Muscle of leg (tissue), 11 donors: ENCODE results near the gene COG3. TPM values are rescaled to one million over a fixed set of nuclear protein-coding genes. Genes with fewer than 3 reads are reported as not detected.
A peak's percentile ranks its signal among the peaks of the same experiment; 100 is the strongest.

Experiments
- DNase-seq: peaks from one replicate; pipeline ENCODE4 v3.0.0; 2013
- H3K27ac ChIP-seq: one replicate; pipeline ENCODE4 v1.5.1; 2013; ENCODE audit warnings: mild to moderate bottlenecking, low read length, control low read depth
- H3K27me3 ChIP-seq: one replicate; pipeline ENCODE4 v1.6.1; 2013; ENCODE audit warnings: low read length; ENCODE audit not compliant: control insufficient read depth, insufficient read depth
- H3K36me3 ChIP-seq: one replicate; pipeline ENCODE4 v1.6.1; 2013; ENCODE audit warnings: low read length; ENCODE audit not compliant: control insufficient read depth, insufficient read depth
- H3K4me1 ChIP-seq: one replicate; pipeline ENCODE4 v1.6.1; 2013; ENCODE audit warnings: low read length; ENCODE audit not compliant: control insufficient read depth, insufficient read depth
- H3K4me3 ChIP-seq: one replicate; pipeline ENCODE4 v1.5.1; 2013; ENCODE audit warnings: low read length, control low read depth
- H3K9me3 ChIP-seq: replicated peaks from 2 replicates; pipeline ENCODE4 v1.6.1; 2013; ENCODE audit warnings: low read depth, low read length; ENCODE audit not compliant: control insufficient read depth
- WGBS: methylation state at CpG from one replicate; pipeline ENCODE4 v1.1.5; 2013; ENCODE audit warnings: missing lambda C conversion rate; ENCODE audit not compliant: insufficient coverage; 5-methylcytosine and 5-hydroxymethylcytosine counted together
- polyA plus RNA-seq, 8 donors: library from polyadenylated mRNA; unstranded; fragments of 120-200 nt; gene quantifications; one replicate each; pipeline versions ENCODE4 v1.2.1 to v1.2.3, GENCODE V29; 2013; ENCODE audit warnings: inconsistent platforms in 1 of 8, low replicate concordance in 1 of 8; ENCODE audit not compliant: insufficient read length in 8 of 8, insufficient read depth in 1 of 8
- total RNA-seq: library from RNA; stranded (reverse); fragments of 120-200 nt; gene quantifications from one replicate; pipeline ENCODE4 v1.2.4, GENCODE V29; 2013

Gene COG3
- total and polyA plus RNA-seq, 9 donors: 17.6 to 27.4 (median 20.4) TPM

- Histone ChIP-seq H3K36me3 (peaks cover 22% of the 10 kb centered on the region), H3K4me1 (no peaks in the 10 kb centered on the region), H3K4me3 (no peak overlapping the region), H3K27me3 (no peaks in the 10 kb centered on the region), H3K9me3 (no peaks in the 10 kb centered on the region), H3K27ac (no peak overlapping the region)
- no CpG with 5 or more reads among the region's 4 CpGs for WGBS
- no peak for DNase-seq
Measured at GRCh38 chr13:45519493-45519892, 54.8 kb downstream of the COG3 start.

- no peaks in the 10 kb centered on the region for H3K9me3 ChIP-seq
- H3K4me1 ChIP-seq: no peaks in the 10 kb centered on the region
- WGBS: 100% methylated on average over 1 of the region's 4 CpGs
- no peak overlapping the region for H3K4me3 ChIP-seq
- H3K27me3 ChIP-seq: no peaks in the 10 kb centered on the region
- peaks cover 23% of the 10 kb centered on the region for H3K36me3 ChIP-seq
- H3K27ac ChIP-seq: no peak overlapping the region
- peak; percentile 54 for DNase-seq
Measured at GRCh38 chr13:45521297-45521696, 56.6 kb downstream of the COG3 start.

GRCh38 chr13:45522571-45522970 lies 57.8 kb downstream of the COG3 start:
- 65% methylated on average over 1 of the region's 2 CpGs for WGBS
- Histone ChIP-seq H3K27ac (no peak overlapping the region), H3K4me3 (no peak overlapping the region), H3K36me3 (peaks cover 20% of the 10 kb centered on the region), H3K4me1 (no peaks in the 10 kb centered on the region), H3K9me3 (no peaks in the 10 kb centered on the region), H3K27me3 (no peaks in the 10 kb centered on the region)
- DNase-seq: no peak

GRCh38 chr13:45527699-45528462 lies 63.1 kb downstream of the COG3 start:
- H3K27ac ChIP-seq: no peak overlapping the region
- 86% methylated on average over 1 of the region's 6 CpGs for WGBS

GRCh38 chr13:45529758-45530157 lies 65.0 kb downstream of the COG3 start:
- H3K36me3 ChIP-seq: peaks cover 35% of the 10 kb centered on the region
- H3K4me1 ChIP-seq: no peaks in the 10 kb centered on the region
- no CpG with 5 or more reads among the region's 3 CpGs for WGBS
- DNase-seq: no peak
- H3K4me3 ChIP-seq: no peak overlapping the region
- no peak overlapping the region for H3K27ac ChIP-seq
- H3K27me3 ChIP-seq: no peaks in the 10 kb centered on the region
- no peaks in the 10 kb centered on the region for H3K9me3 ChIP-seq

More at GRCh38 chr13:45527699-45528462, 63.1 kb downstream of the COG3 start:
- no peaks in the 10 kb centered on the region for H3K4me1 ChIP-seq
- DNase-seq: no peak
- H3K36me3 ChIP-seq: peaks cover 23% of the 10 kb centered on the region
- no peak overlapping the region for H3K4me3 ChIP-seq
- no peaks in the 10 kb centered on the region for H3K27me3 ChIP-seq
- no peaks in the 10 kb centered on the region for H3K9me3 ChIP-seq

- Histone ChIP-seq H3K27ac (no peak overlapping the region), H3K36me3 (peaks cover 36% of the 10 kb centered on the region), H3K4me1 (peaks cover 4% of the 10 kb centered on the region), H3K27me3 (no peaks in the 10 kb centered on the region), H3K9me3 (no peaks in the 10 kb centered on the region), H3K4me3 (no peak overlapping the region)
- 90% methylated on average over 5 of the region's 9 CpGs for WGBS
- no peak for DNase-seq
Measured at GRCh38 chr13:45534604-45535003, 69.9 kb downstream of the COG3 start.

GRCh38 chr13:45536224-45536623 lies 71.5 kb downstream of the COG3 start:
- H3K27me3 ChIP-seq: no peaks in the 10 kb centered on the region
- H3K9me3 ChIP-seq: no peaks in the 10 kb centered on the region
- peaks cover 27% of the 10 kb centered on the region for H3K36me3 ChIP-seq
- WGBS: no CpG with 5 or more reads among the region's 2 CpGs
- no peak overlapping the region for H3K4me3 ChIP-seq
- no peak overlapping the region for H3K27ac ChIP-seq
- peaks cover 4% of the 10 kb centered on the region for H3K4me1 ChIP-seq
- no peak for DNase-seq

GRCh38 chr13:45537516-45537915 lies 72.8 kb downstream of the COG3 start:
- no peak for DNase-seq

GRCh38 chr13:45538382-45538781 lies 73.6 kb downstream of the COG3 start:
- no peaks in the 10 kb centered on the region for H3K9me3 ChIP-seq
- peaks cover 4% of the 10 kb centered on the region for H3K4me1 ChIP-seq
- no peak for DNase-seq
- no peaks in the 10 kb centered on the region for H3K27me3 ChIP-seq
- H3K36me3 ChIP-seq: peaks cover 17% of the 10 kb centered on the region
- no peak overlapping the region for H3K27ac ChIP-seq
- H3K4me3 ChIP-seq: no peak overlapping the region
- WGBS: 64% methylated on average over 1 of the region's 2 CpGs

More at GRCh38 chr13:45537516-45537915, 72.8 kb downstream of the COG3 start:
- 40% methylated on average over 1 of the region's 1 CpG for WGBS
- Histone ChIP-seq H3K27ac (no peak overlapping the region), H3K4me1 (peaks cover 4% of the 10 kb centered on the region), H3K36me3 (peaks cover 22% of the 10 kb centered on the region), H3K9me3 (no peaks in the 10 kb centered on the region), H3K4me3 (no peak overlapping the region), H3K27me3 (no peaks in the 10 kb centered on the region)

- 58% methylated on average over 5 of the region's 6 CpGs for WGBS
- H3K4me1 ChIP-seq: peaks cover 4% of the 10 kb centered on the region
- no peak for DNase-seq
- no peaks in the 10 kb centered on the region for H3K9me3 ChIP-seq
- no peak overlapping the region for H3K4me3 ChIP-seq
- no peak overlapping the region for H3K27ac ChIP-seq
- H3K27me3 ChIP-seq: no peaks in the 10 kb centered on the region
- H3K36me3 ChIP-seq: peaks cover 4% of the 10 kb centered on the region
Measured at GRCh38 chr13:45540195-45540594, 75.5 kb downstream of the COG3 start.
